Body of pancreas (tissue), 4 donors: ENCODE results near the gene LPP. TPM values are rescaled to one million over a fixed set of nuclear protein-coding genes. Genes with fewer than 3 reads are reported as not detected.

Source experiments
- ATAC-seq: fragments of 150-250 bp; one replicate; pipeline ENCODE4 v1.9.1; 2016
- DNase-seq, 4 donors: peaks; one replicate each; pipeline ENCODE4 v3.0.0-alpha.2; 2019
- H3K27ac ChIP-seq, 4 donors: fragments of 200-600 bp; sonication (generic); 1 replicate in 3 of 4; 2 replicates in 1 of 4; pipeline versions ENCODE4 v1.5.1 to v1.6.1; 2016 to 2019; ENCODE audit warnings: mild to moderate bottlenecking in 1 of 4, mixed read lengths in 1 of 4, moderate library complexity in 1 of 4
- H3K27me3 ChIP-seq, 2 donors: fragments of 200-600 bp; sonication (generic); one replicate each; pipeline ENCODE4 v1.6.0; 2016; ENCODE audit warnings: mild to moderate bottlenecking in 1 of 2
- H3K36me3 ChIP-seq, 2 donors: fragments of 200-600 bp; sonication (generic); replicated peaks in 1 of 2; 2 replicates each; pipeline ENCODE4 v1.5.1; 2016; ENCODE audit warnings: low read depth in 2 of 2; ENCODE audit not compliant: insufficient read depth in 1 of 2
- H3K4me1 ChIP-seq: fragments of 200-600 bp; sonication (generic); one replicate; pipeline ENCODE4 v1.6.0; 2016
- H3K4me3 ChIP-seq, 2 donors: fragments of 200-600 bp; sonication (generic); 1 replicate in 1 of 2; 2 replicates in 1 of 2; pipeline ENCODE4 v1.5.1; 2016 to 2019
- H3K9me3 ChIP-seq, 3 donors: fragments of 200-600 bp; sonication (generic); 1 replicate in 2 of 3; 2 replicates in 1 of 3; pipeline ENCODE4 v1.5.1; 2016
- CTCF ChIP-seq, 7 experiments: fragments of 450-650 bp in 4 of 7; fragments of 200-600 bp in 3 of 7; sonication (generic) in 3 of 7; IDR thresholded peaks; one replicate each; pipeline ENCODE4 v1.5.1; 2016 to 2019; ENCODE audit warnings: antibody characterized with exemption in 7 of 7
- POLR2A ChIP-seq, 3 donors: fragments of 450-650 bp; IDR thresholded peaks; one replicate each; pipeline ENCODE4 v1.6.1; 2016; ENCODE audit warnings: antibody characterized with exemption in 3 of 3, mild to moderate bottlenecking in 2 of 3
- WGBS, 2 donors: methylation state at CpG; one replicate each; pipeline ENCODE4 v1.1.5; 2017; 5-methylcytosine and 5-hydroxymethylcytosine counted together
- intact Hi-C: fragments of 100-400 bp; cut with DNase I; formaldehyde crosslinking; loops from one replicate; pipeline ENCODE4 v1.15.1; 2023
- total RNA-seq, 2 donors: library from RNA; depleted of rRNA; stranded (reverse); fragments of >200 nt; gene quantifications; one replicate each; pipeline ENCODE4 v1.1.0, GENCODE V29; 2016

Gene LPP
- total RNA-seq, 2 donors from 2014 or later, result 60.6 to 65.1 TPM

- Histone ChIP-seq H3K4me1 (peaks cover 56% of the 10 kb centered on the region), H3K27me3 (no peaks in the 10 kb centered on the region), H3K36me3 (no peaks in the 10 kb centered on the region), H3K9me3 (no peaks in the 10 kb centered on the region), H3K27ac (peak overlapping the region in 2 of 4 donors; percentile 56 to 64), H3K4me3 (no peak overlapping the region)
- DNase-seq (peak in 1 of 4 donors; percentile 45), ATAC-seq (peak; percentile 43)
- 78 to 79% methylated on average over 10 of the region's 10 CpGs for WGBS, 2 donors
- intact Hi-C loops, result no loop called here
- no peak for TF ChIP-seq POLR2A (IDR thresholded peaks at IDR 0.05)
- no peak for TF ChIP-seq CTCF (IDR thresholded peaks at IDR 0.05)
These were observed 112.8 kb downstream of the LPP start for GRCh38 chr3:188266562-188267274.

GRCh38 chr3:188267790-188268335 lies 113.9 kb downstream of the LPP start:
- no peak for DNase-seq
- Histone ChIP-seq H3K36me3 (no peaks in the 10 kb centered on the region), H3K27ac (no peak overlapping the region), H3K9me3 (no peaks in the 10 kb centered on the region), H3K4me3 (no peak overlapping the region), H3K4me1 (peaks cover 55% of the 10 kb centered on the region), H3K27me3 (no peaks in the 10 kb centered on the region)
- 94 to 98% methylated on average over 7 of the region's 7 CpGs for WGBS, 2 donors
- intact Hi-C loops, result no loop called here
- TF ChIP-seq CTCF (IDR thresholded peaks at IDR 0.05) (no peak), POLR2A (IDR thresholded peaks at IDR 0.05) (no peak)
- no peak for ATAC-seq

GRCh38 chr3:188268336-188268735 lies 114.4 kb downstream of the LPP start:
- peaks cover 50% of the 10 kb centered on the region for H3K4me1 ChIP-seq
- WGBS, 2 donors, result 81 to 92% methylated on average over 5 of the region's 5 CpGs
- TF ChIP-seq POLR2A (IDR thresholded peaks at IDR 0.05), result no peak
- no peak for TF ChIP-seq CTCF (IDR thresholded peaks at IDR 0.05)
- no peak for ATAC-seq
- DNase-seq, result no peak
- H3K9me3 ChIP-seq, result no peaks in the 10 kb centered on the region
- no peak overlapping the region for H3K4me3 ChIP-seq
- H3K27ac ChIP-seq, result no peak overlapping the region
- intact Hi-C loops, result no loop called here
- no peaks in the 10 kb centered on the region for H3K36me3 ChIP-seq
- no peaks in the 10 kb centered on the region for H3K27me3 ChIP-seq

- intact Hi-C loops, result no loop called here
- TF ChIP-seq CTCF (IDR thresholded peaks at IDR 0.05) (no peak), POLR2A (IDR thresholded peaks at IDR 0.05) (no peak)
- 32 to 34% methylated on average over 4 of the region's 4 CpGs for WGBS, 2 donors
- ATAC-seq (no peak), DNase-seq (no peak)
- no peaks in the 10 kb centered on the region for H3K27me3 ChIP-seq
- H3K4me3 ChIP-seq, result no peak overlapping the region
- H3K27ac ChIP-seq, result no peak overlapping the region
- H3K4me1 ChIP-seq, result peaks cover 43% of the 10 kb centered on the region
- H3K9me3 ChIP-seq, result no peaks in the 10 kb centered on the region
- no peaks in the 10 kb centered on the region for H3K36me3 ChIP-seq
These were observed 115.1 kb downstream of the LPP start for GRCh38 chr3:188269040-188269439.
